Right kidney (tissue), 9 donors: ENCODE results near the gene FGF14.

Source experiments
- DNase-seq: peaks from one replicate; pipeline ENCODE4 v3.0.0-alpha.2; 2016
- long read RNA-seq, 8 donors: transcript quantifications; one replicate each; lab custom pipeline, GENCODE V29; 2026

FGF14 gene
- long read RNA-seq, donor 1, result 0 reads
- long read RNA-seq, donor 2, result 0 reads
- long read RNA-seq, donor 3, partial matches to known transcripts, result 0 of 1 reads
- long read RNA-seq, donor 3, other reads (novel, unspliced or antisense), result 0 of 1 reads
- long read RNA-seq, donor 4, result 0 reads
- long read RNA-seq, donor 5, result 0 reads
- long read RNA-seq, donor 6, result 0 reads
- long read RNA-seq, donor 7, partial matches to known transcripts, result 0 of 1 reads
- long read RNA-seq, donor 7, other reads (novel, unspliced or antisense), result 0 of 1 reads
- long read RNA-seq, donor 8, result 0 reads

GRCh38 chr13:102401766-102402165, at the start of gene FGF14:
FGF14 (minus strand) TSS chr13:102402048.
- DNase-seq, result peak; percentile 8

GRCh38 chr13:102443249-102443648, 41.4 kb upstream of the FGF14 start:
- no peak for DNase-seq

DNA sequence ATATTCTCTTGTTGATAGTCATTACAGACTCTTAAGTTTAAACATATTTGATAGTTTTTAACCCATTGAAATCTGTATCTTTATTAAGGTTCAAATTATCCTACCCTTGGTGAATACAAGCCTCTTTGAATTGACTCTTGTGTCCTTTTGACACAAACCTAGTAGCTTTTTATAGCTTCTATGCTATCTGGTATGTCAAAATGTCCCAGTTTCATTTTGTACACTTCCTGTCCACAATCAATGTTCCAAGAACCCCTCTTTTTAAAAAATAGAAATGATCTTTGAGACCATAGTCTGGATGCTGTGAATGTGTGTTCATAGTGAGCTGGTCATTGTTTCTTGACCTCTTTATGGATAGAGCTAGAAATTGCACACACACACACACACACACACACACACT, 39.2 kb upstream of the FGF14 start:
- no peak for DNase-seq

GRCh38 chr13:102440259-102440936, 38.5 kb upstream of the FGF14 start:
- peak; percentile 11 for DNase-seq

GRCh38 chr13:102422690-102423089, 20.8 kb upstream of the FGF14 start:
- DNase-seq, result no peak

DNA sequence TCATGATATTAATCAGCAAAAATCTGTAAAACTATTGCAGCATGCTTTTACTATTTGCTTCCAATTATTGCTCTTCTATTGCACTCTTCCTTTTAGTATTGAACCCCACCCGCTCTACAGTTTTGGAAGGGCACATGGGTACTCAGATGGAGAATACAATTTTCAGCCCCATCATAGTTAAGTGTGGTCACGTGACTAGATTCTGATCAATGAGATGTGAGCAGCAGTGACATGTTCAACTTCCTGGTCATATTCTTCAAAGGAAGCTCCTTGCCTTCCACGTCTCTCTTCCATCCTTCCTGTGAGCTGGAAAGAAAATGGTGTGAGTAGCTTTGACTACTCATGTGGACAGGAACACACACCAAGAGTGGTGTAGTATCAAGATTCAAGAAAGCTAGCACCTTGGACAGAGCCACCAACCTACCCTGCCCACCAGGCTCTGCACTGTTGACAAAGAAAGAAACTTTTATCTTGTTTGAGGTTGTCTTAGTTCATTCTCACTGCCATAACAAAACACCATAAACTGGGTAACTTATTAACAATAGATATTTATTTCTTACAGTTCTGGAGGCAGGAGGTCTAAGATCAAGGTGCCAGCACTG, 3.8 kb upstream of the FGF14 start:
- DNase-seq, result peak; percentile 7

GRCh38 chr13:102402290-102402689, 442 bp upstream of the FGF14 start:
- DNase-seq, result peak; percentile 32

DNA sequence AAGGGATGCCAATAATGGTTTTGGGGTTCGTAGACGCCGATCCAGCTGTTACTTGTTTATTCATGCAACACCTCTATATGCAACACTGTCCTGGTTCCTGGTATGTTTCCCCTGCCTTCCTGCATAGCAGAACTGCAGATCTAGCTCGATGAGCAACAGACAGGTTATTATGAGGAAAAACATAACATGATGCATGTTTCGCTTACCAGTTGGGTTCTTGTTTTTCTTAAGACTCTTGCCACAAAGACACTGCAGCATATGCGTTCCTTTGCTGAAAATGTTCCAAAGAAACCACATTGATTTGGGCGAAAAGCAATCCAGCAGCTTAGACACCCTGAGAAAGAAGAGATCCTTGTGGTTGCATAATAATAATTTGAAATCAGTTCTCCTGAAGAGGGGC, 583 bp downstream of the FGF14 start:
- DNase-seq, result no peak

- peak; percentile 36 for DNase-seq
These were observed 1.1 kb downstream of the FGF14 start for GRCh38 chr13:102400675-102401145.

- DNase-seq, result peak; percentile 45
These were observed 1.8 kb downstream of the FGF14 start for GRCh38 chr13:102399791-102400674.

DNA sequence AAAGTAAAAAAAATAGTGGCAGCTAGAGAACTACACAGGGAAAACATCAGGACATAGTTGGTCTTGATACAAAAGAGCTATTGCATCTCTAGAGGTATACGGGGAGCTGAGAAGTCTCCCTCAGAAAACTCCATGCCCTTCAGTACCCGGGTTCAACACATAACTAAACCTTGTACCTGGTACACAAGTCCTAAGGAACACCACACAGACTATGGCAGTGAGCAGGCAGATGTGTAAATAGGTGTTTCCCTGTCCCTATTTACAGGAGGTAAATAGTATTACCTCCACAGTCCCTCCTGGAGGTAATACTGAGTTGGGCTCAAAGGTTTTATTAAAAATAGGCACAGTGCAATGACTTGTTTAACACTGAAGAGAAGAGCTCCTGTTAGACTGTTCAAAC, 5.9 kb downstream of the FGF14 start:
- DNase-seq, result no peak

GRCh38 chr13:102395174-102395573, 6.7 kb downstream of the FGF14 start:
- no peak for DNase-seq

- DNase-seq, result peak; percentile 98
These were observed 7.4 kb downstream of the FGF14 start for GRCh38 chr13:102394158-102395053.

- DNase-seq, result no peak
These were observed 9.2 kb downstream of the FGF14 start for GRCh38 chr13:102392481-102393209.

DNA sequence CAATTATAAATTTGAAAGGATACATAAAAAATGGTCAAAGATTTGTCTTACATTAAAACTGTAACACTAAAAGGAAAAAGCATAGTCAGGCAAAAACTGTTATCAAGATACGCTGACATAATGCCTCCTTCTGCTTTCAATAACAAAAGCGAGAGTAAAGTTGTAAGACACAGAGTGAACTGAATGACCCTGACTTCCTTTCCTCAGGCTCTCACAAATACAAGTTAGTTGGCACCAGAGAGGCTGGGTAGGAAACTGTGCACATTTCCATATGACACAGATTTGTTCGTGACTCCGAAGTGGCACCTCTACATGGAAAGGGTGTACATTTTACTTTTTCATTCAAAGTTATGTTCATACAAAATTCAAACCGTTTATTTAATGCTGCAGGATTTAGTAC, 15.4 kb downstream of the FGF14 start:
- no peak for DNase-seq

- DNase-seq, result no peak
These were observed 21.8 kb downstream of the FGF14 start for GRCh38 chr13:102380012-102380411.

DNA sequence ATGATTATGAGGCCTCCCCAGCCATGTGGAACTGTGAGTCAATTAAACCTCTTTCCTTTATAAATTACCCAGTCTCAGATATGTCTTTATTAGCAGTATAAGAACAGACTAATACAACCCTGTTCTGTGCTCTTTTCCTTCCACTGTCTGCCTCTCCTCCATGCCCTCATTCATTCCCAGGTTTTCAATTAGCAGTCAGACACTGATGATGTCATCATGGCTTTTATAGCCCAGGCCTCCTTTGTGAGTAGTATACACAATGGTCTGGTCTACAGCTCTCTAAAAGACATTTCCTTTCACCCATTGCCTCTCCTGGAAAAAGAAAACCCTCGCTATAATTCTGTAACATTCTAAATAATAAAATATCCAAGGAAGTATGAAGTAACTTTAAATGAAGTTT, 25.5 kb downstream of the FGF14 start:
- DNase-seq, result no peak

GRCh38 chr13:102374726-102375125, 27.1 kb downstream of the FGF14 start:
- no peak for DNase-seq

DNA sequence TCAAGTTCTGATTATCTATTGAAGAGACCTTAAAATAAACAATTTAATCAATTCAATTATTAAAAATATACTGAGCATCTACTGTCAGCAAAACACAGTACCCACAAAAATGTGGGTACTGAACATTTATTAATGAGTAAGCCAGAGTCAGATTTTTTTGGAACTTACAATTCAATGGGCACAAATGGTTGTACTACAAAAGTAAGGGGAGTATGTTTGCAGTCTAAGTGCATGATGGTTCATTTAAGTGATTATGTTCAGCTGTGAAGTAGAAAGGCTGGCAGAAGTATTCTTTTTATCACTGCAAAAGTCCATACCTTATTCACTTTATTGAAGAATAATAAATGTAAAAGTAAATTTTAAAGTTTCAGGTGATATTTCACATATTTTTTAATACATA, 27.6 kb downstream of the FGF14 start:
- DNase-seq, result no peak

DNA sequence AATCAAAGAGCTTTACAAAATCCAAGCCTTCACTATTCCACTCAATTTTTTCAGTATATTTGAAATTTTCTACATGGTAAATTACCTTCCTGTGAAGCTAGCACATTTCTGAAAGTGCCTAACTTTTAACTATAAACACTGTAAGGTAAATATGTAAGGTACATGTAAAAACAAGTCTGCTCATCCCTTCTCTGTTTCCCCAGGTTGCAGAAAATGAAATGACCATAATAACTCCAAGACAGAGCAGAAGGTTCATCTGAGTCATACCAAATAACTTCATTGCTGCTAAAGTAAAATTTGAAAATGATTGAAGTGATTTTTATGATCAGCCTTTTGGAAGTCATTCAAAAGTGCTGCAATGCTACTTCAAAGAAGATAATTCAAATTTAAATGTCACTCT, 28.6 kb downstream of the FGF14 start:
- DNase-seq, result no peak

- DNase-seq, result no peak
These were observed 32.5 kb downstream of the FGF14 start for GRCh38 chr13:102369302-102369701.
